HEK293T (cell line): ENCODE data around the gene CDT1.

Experiments
- CTCF ChIA-PET: fragments of 350-600 bp; formaldehyde crosslinking; extraction: SDS; loops from one replicate; lab custom pipeline; 2021; ENCODE audit warnings: antibody characterized with exemption, inconsistent platforms; lab: Yijun Ruan, JAX
- POLR2A ChIA-PET: fragments of 350-600 bp; formaldehyde crosslinking; extraction: SDS; loops from one replicate; lab custom pipeline; 2020; ENCODE audit warnings: antibody characterized with exemption, inconsistent platforms; lab: Yijun Ruan, JAX
- DNase-seq: peaks from one replicate; pipeline ENCODE4 v3.0.0; 2012; ENCODE audit warnings: mixed read lengths; ENCODE audit errors: extremely low spot score
- ARNT ChIP-seq: fragments of 450-650 bp; IDR thresholded peaks from 2 replicates; pipeline ENCODE4 v1.6.1; 2017; ENCODE audit warnings: mild to moderate bottlenecking
- BHLHE40 ChIP-seq: fragments of 450-650 bp; IDR thresholded peaks from 2 replicates; pipeline ENCODE4 v1.6.1; 2016; ENCODE audit warnings: mild to moderate bottlenecking, moderate library complexity, borderline replicate concordance
- CTBP1 ChIP-seq: fragments of 450-650 bp; IDR thresholded peaks from 2 replicates; pipeline ENCODE4 v1.6.1; 2016; ENCODE audit warnings: borderline replicate concordance
- ELF4 ChIP-seq: fragments of 450-650 bp; IDR thresholded peaks from 2 replicates; pipeline ENCODE4 v1.6.1; 2017; ENCODE audit warnings: antibody characterized with exemption
- FOXA1 ChIP-seq: fragments of 450-650 bp; IDR thresholded peaks from 2 replicates; pipeline ENCODE4 v1.6.1; 2016; ENCODE audit warnings: mild to moderate bottlenecking
- FOXK2 ChIP-seq: fragments of 450-650 bp; IDR thresholded peaks from 2 replicates; pipeline ENCODE4 v1.6.1; 2016; ENCODE audit warnings: mild to moderate bottlenecking
- FOXM1 ChIP-seq: fragments of 450-650 bp; IDR thresholded peaks from 2 replicates; pipeline ENCODE4 v1.6.1; 2017; ENCODE audit warnings: mild to moderate bottlenecking, borderline replicate concordance
- HDGF ChIP-seq: fragments of 450-650 bp; IDR thresholded peaks from 2 replicates; pipeline ENCODE4 v1.6.1; 2017; ENCODE audit warnings: antibody characterized with exemption, borderline replicate concordance
- L3MBTL2 ChIP-seq: fragments of 450-650 bp; conservative IDR thresholded peaks from 2 replicates; pipeline ENCODE4 v1.6.1; 2016; ENCODE audit warnings: mild to moderate bottlenecking
- LEF1 ChIP-seq: fragments of 450-650 bp; IDR thresholded peaks from 2 replicates; pipeline ENCODE4 v1.6.1; 2017; ENCODE audit warnings: mild to moderate bottlenecking, borderline replicate concordance
- NFRKB ChIP-seq: fragments of 450-650 bp; IDR thresholded peaks from 2 replicates; pipeline ENCODE4 v1.6.1; 2016; ENCODE audit warnings: mild to moderate bottlenecking, moderate library complexity
- PKNOX1 ChIP-seq: fragments of 450-650 bp; IDR thresholded peaks from 2 replicates; pipeline ENCODE4 v1.6.1; 2016
- SP1 ChIP-seq: fragments of 450-650 bp; IDR thresholded peaks from 2 replicates; pipeline ENCODE4 v1.6.1; 2017
- SUZ12 ChIP-seq: fragments of 450-650 bp; IDR thresholded peaks from 2 replicates; pipeline ENCODE4 v1.6.1; 2016; ENCODE audit warnings: mild to moderate bottlenecking
- TARDBP ChIP-seq: fragments of 450-650 bp; IDR thresholded peaks from 2 replicates; pipeline ENCODE4 v1.6.1; 2016
- ZNF384 ChIP-seq: fragments of 450-650 bp; IDR thresholded peaks from 2 replicates; pipeline ENCODE4 v1.6.1; 2016

The CDT1 gene

GRCh38 chr16:88850531-88851199 is 47.1 kb downstream of the CDT1 start:
- POLR2A ChIA-PET, result no interaction called here

GRCh38 chr16:88851616-88852015 is 48.0 kb downstream of the CDT1 start:
- DNase-seq, result no peak
- POLR2A ChIA-PET, result no interaction called here
- CTCF ChIA-PET, result no interaction called here
- TF ChIP-seq FOXK2 (no peak), FOXM1 (no peak), ELF4 (no peak), ZNF384 (no peak), TARDBP (no peak), BHLHE40 (no peak), PKNOX1 (no peak), HDGF (no peak), FOXA1 (no peak), SP1 (no peak), SUZ12 (no peak), LEF1 (no peak), ARNT (no peak), NFRKB (no peak), L3MBTL2 (no peak), CTBP1 (no peak)

More at GRCh38 chr16:88850531-88851199, 47.1 kb downstream of the CDT1 start:
- CTCF ChIA-PET, result no interaction called here
- no peak for TF ChIP-seq CTBP1
- no peak for TF ChIP-seq LEF1
- TF ChIP-seq FOXK2, result no peak
- no peak for TF ChIP-seq SUZ12
- TF ChIP-seq FOXA1, result no peak
- no peak for TF ChIP-seq NFRKB
- no peak for TF ChIP-seq HDGF
- TF ChIP-seq TARDBP, result no peak
- no peak for TF ChIP-seq ARNT
- no peak for DNase-seq

GRCh38 chr16:88853325-88853941 is 49.8 kb downstream of the CDT1 start:
- DNase-seq, result no peak
- POLR2A ChIA-PET, result no interaction called here

GRCh38 chr16:88854306-88855111 is 50.9 kb downstream of the CDT1 start:
- ChIA-PET CTCF (no interaction called here), POLR2A (no interaction called here)
- DNase-seq, result no peak
- TF ChIP-seq BHLHE40, result no peak
- no peak for TF ChIP-seq HDGF
- no peak for TF ChIP-seq FOXK2

More at GRCh38 chr16:88853325-88853941, 49.8 kb downstream of the CDT1 start:
- TF ChIP-seq BHLHE40 (no peak), CTBP1 (no peak), L3MBTL2 (no peak), ZNF384 (no peak), FOXM1 (no peak), NFRKB (no peak), HDGF (no peak), ARNT (no peak)
- CTCF ChIA-PET, result no interaction called here

- TF ChIP-seq ARNT (no peak), TARDBP (no peak), FOXM1 (no peak), CTBP1 (no peak), FOXA1 (no peak), BHLHE40 (no peak), L3MBTL2 (no peak), SUZ12 (no peak), NFRKB (no peak), FOXK2 (no peak), HDGF (no peak), PKNOX1 (no peak), ZNF384 (no peak), ELF4 (no peak)
- no peak for DNase-seq
- ChIA-PET CTCF (no interaction called here), POLR2A (no interaction called here)
Observed at GRCh38 chr16:88855176-88855575, 51.6 kb downstream of the CDT1 start.

- DNase-seq, result no peak
- CTCF ChIA-PET, result interaction anchor here (0.8 kb wide), 1 partner anchor 40 kb away, joined by 4 read pairs; no protein-coding TSS in a partner anchor
- POLR2A ChIA-PET, result no interaction called here
- TF ChIP-seq PKNOX1 (no peak), SUZ12 (no peak), ARNT (no peak), SP1 (no peak), FOXK2 (no peak)
Observed at GRCh38 chr16:88855736-88856121, 52.1 kb downstream of the CDT1 start.
